Erythroblast (primary cell): Measurements from ENCODE around the gene PDZD7.

ENCODE experiments used
- GATA1 ChIP-seq: IDR thresholded peaks from 2 replicates; pipeline ENCODE4 v1.6.1; 2011; ENCODE audit warnings: low read depth, mild to moderate bottlenecking, control low read depth, low read length, moderate library complexity
- POLR2A ChIP-seq: IDR thresholded peaks from 2 replicates; pipeline ENCODE4 v1.6.1; 2011; ENCODE audit warnings: mild to moderate bottlenecking, low read length

- TF ChIP-seq POLR2A = no peak
- no peak for TF ChIP-seq GATA1
Observed at GRCh38 chr10:101014230-101014884, 16.6 kb downstream of the PDZD7 start.
